Right lobe of liver (tissue), 4 donors: Measurements from ENCODE around the gene BTBD19.

Experiments
- CTCF ChIP-seq, 4 donors: fragments of 200-600 bp in 3 of 4; fragments of 450-650 bp in 1 of 4; IDR thresholded peaks; one replicate each; pipeline versions ENCODE4 v1.5.1 to v1.8.0; 2016 to 2022; ENCODE audit warnings: antibody characterized with exemption in 4 of 4, mild to moderate bottlenecking in 2 of 4
- POLR2A ChIP-seq: fragments of 450-650 bp; IDR thresholded peaks from one replicate; pipeline ENCODE4 v1.6.1; 2017; ENCODE audit warnings: antibody characterized with exemption, mild to moderate bottlenecking
- donor health status: DM: no; HTN: no; CAD: no.
- donor health status: DM: no; HTN: no; CAD: no.
- donor health status: DM: no; HTN: yes; CAD: no.

- TF ChIP-seq CTCF (IDR thresholded peaks at IDR 0.05) (no peak), POLR2A (no peak)
Measured at GRCh38 chr1:44810101-44810761, 1.9 kb downstream of the BTBD19 start.
